Epidermal melanocyte (primary cell): ENCODE results near the gene SLFN11.
A peak's percentile ranks its signal among the peaks of the same experiment; 100 is the strongest.
"Not testable (repeated sequence)": the region's sequence is repeated elsewhere in the genome, so short reads cannot be mapped to it uniquely, and the experiment has no call there.

Experiments used
- DNase-seq: peaks from one replicate; pipeline ENCODE4 v3.0.0; 2011; ENCODE audit warnings: low spot score; ENCODE audit not compliant: insufficient read length

Gene SLFN11

GRCh38 chr17:35373534-35373983 is at the start of gene SLFN11:
Gene SLFN11 (minus strand): TSS chr17:35373621. CDS start chr17:35363807, 9,814 bp downstream.
- peak; percentile 44 for DNase-seq

GRCh38 chr17:35421069-35421468 is 47.6 kb upstream of the SLFN11 start:
- DNase-seq: not testable (repeated sequence)

- no peak for DNase-seq
These were observed 43.2 kb upstream of the SLFN11 start for GRCh38 chr17:35416659-35417058.

- DNase-seq: not testable (repeated sequence)
These were observed 41.3 kb upstream of the SLFN11 start for GRCh38 chr17:35414707-35415106.

- no peak for DNase-seq
These were observed 40.8 kb upstream of the SLFN11 start for GRCh38 chr17:35414247-35414646.

- DNase-seq: no peak
These were observed 34.1 kb upstream of the SLFN11 start for GRCh38 chr17:35407531-35407930.

GRCh38 chr17:35406568-35406967 is 33.1 kb upstream of the SLFN11 start:
- DNase-seq: no peak

GRCh38 chr17:35404360-35404759 is 30.9 kb upstream of the SLFN11 start:
- DNase-seq: no peak

- not testable (repeated sequence) for DNase-seq
These were observed 20.4 kb upstream of the SLFN11 start for GRCh38 chr17:35393783-35394182.

- DNase-seq: no peak
These were observed 17.2 kb upstream of the SLFN11 start for GRCh38 chr17:35390663-35391062.

GRCh38 chr17:35390156-35390555 is 16.7 kb upstream of the SLFN11 start:
- DNase-seq: no peak

- no peak for DNase-seq
These were observed 14.1 kb upstream of the SLFN11 start for GRCh38 chr17:35387496-35387895.

GRCh38 chr17:35377706-35378105 is 4.3 kb upstream of the SLFN11 start:
- DNase-seq: no peak

GRCh38 chr17:35377068-35377467 is 3.6 kb upstream of the SLFN11 start:
- DNase-seq: no peak

- no peak for DNase-seq
These were observed 2.8 kb upstream of the SLFN11 start for GRCh38 chr17:35376245-35376644.

GRCh38 chr17:35374766-35375344 is 1.4 kb upstream of the SLFN11 start:
- no peak for DNase-seq

GRCh38 chr17:35373984-35374765 is 754 bp upstream of the SLFN11 start:
- no peak for DNase-seq

- DNase-seq: no peak
These were observed 431 bp downstream of the SLFN11 start for GRCh38 chr17:35372846-35373533.

GRCh38 chr17:35371934-35372333 is 1.5 kb downstream of the SLFN11 start:
- no peak for DNase-seq

GRCh38 chr17:35368081-35368830 is 5.2 kb downstream of the SLFN11 start:
- no peak for DNase-seq

GRCh38 chr17:35361027-35361426 is 12.4 kb downstream of the SLFN11 start:
- no peak for DNase-seq

GRCh38 chr17:35359398-35359797 is 14.0 kb downstream of the SLFN11 start:
- no peak for DNase-seq
